ENCODE results near the gene SGK1.
"Not testable (repeated sequence)": the region's sequence is repeated elsewhere in the genome, so short reads cannot be mapped to it uniquely, and the experiment has no call there.

Gene SGK1

DNA sequence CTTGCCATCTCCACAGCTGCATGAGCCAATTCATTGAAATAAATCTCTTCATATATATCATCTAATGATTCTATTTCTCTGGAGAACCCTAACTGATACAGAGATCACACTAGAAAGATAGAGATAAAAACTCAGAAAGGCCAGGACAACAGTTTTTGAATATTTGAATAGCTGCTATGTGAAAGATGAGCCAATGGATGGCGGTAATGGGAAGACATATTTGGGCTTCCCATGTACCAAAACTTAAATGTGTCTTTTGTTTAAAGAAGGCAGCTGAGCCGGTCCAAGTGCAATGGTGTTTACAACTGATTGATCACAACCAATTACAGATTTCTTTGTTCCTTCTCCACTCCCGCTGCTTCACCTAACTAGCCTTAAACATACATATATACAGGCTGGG lies 35.1 kb downstream of the SGK1 start:
- no peak for TF ChIP-seq CTCF (IDR thresholded peaks at IDR 0.05; ENCODE audit: low read depth, low read length)
- no peak for TF ChIP-seq MAX (IDR thresholded peaks at IDR 0.05; ENCODE audit: low read depth, low read length)
- no peak for TF ChIP-seq MYC (IDR thresholded peaks at IDR 0.05; ENCODE audit: low read depth, low read length)
- no peak for TF ChIP-seq POLR2A (IDR thresholded peaks at IDR 0.05; ENCODE audit: extremely low read depth, insufficient read length)
- DNase-seq (ENCODE audit: low read depth), result peak; percentile 34
- no peak overlapping the region for H3K4me3 ChIP-seq (ENCODE audit: low read depth, low read length)

DNA sequence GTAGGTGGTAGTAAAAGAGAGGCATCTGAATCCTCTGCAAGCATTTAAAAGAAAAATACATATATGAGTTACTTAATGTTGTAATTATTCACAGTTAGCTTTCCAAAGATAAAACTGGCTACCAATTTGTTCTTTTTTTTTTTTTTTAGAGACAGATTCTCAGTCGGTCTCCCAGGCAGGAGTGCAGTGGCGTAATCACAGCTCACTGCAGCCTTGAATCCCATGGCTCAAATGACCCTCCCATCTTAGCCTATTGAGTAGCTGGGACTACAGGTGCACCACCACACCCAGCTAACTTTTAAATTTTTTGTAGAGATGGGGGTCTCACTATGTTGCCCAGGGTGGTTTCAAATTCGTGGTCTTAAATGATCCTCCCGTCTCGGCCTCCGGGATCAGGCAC lies 36.5 kb downstream of the SGK1 start:
- DNase-seq (ENCODE audit: low read depth), result no peak

GRCh38 chr6:134278000-134278399 lies 39.9 kb downstream of the SGK1 start:
- TF ChIP-seq MAX (IDR thresholded peaks at IDR 0.05; ENCODE audit: low read depth, low read length) (no peak), MYC (IDR thresholded peaks at IDR 0.05; ENCODE audit: low read depth, low read length) (no peak), POLR2A (IDR thresholded peaks at IDR 0.05; ENCODE audit: extremely low read depth, insufficient read length) (no peak), CTCF (IDR thresholded peaks at IDR 0.05; ENCODE audit: low read depth, low read length) (no peak)
- no peak for DNase-seq (ENCODE audit: low read depth)
- H3K4me3 ChIP-seq (ENCODE audit: low read depth, low read length), result no peak overlapping the region

More for the DNA sequence above, 36.5 kb downstream of the SGK1 start:
- H3K4me3 ChIP-seq (ENCODE audit: low read depth, low read length), result no peak overlapping the region
- TF ChIP-seq CTCF (IDR thresholded peaks at IDR 0.05; ENCODE audit: low read depth, low read length), result no peak
- TF ChIP-seq MAX (IDR thresholded peaks at IDR 0.05; ENCODE audit: low read depth, low read length), result no peak
- no peak for TF ChIP-seq MYC (IDR thresholded peaks at IDR 0.05; ENCODE audit: low read depth, low read length)
- TF ChIP-seq POLR2A (IDR thresholded peaks at IDR 0.05; ENCODE audit: extremely low read depth, insufficient read length), result no peak

DNA sequence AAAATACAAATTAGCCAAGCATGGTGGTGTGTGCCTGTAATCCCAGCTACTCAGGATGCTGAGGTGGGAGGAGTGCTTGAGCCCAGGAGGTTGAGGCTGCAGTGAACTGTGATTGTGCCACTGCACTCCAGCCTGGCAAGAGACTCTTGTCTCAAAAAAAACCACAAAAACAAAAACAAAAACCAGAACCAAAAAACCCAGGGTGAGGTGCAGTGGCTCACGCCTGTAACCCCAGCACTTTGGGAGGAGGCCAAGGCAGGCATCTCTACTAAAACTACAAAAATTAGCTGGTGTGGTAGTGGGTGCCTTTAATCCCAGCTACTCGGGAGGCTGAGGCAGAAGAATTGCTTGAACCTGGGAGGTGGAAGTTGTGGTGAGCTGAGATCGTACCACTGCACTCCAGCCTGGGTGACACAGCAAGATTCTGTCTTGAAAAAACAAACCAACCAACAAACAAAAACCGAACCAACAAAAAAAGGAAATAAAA lies 41.0 kb downstream of the SGK1 start:
- DNase-seq (ENCODE audit: low read depth), result peak; percentile 32
- H3K4me3 ChIP-seq (ENCODE audit: low read depth, low read length), result not testable (repeated sequence)

DNA sequence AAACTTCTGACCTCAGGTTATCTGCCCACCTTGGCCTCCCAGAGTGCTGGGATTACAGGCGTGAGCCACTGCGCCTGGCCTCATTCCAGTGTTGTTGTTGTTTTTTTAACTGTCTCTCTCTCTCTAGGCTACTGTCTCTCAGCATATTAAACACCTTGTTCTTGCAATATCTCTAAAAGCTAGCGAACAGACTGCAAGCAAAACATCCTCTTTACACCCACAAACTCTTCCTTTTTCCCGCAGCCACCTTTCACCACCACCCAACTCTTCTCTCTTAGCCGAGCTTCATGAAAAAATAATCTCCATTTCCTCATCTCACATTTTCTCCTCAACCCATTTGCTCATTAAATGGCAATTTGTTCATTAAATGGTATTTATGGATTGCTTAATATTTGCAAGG lies 45.5 kb downstream of the SGK1 start:
- TF ChIP-seq MYC (IDR thresholded peaks at IDR 0.05; ENCODE audit: low read depth, low read length) (no peak), CTCF (IDR thresholded peaks at IDR 0.05; ENCODE audit: low read depth, low read length) (no peak), MAX (IDR thresholded peaks at IDR 0.05; ENCODE audit: low read depth, low read length) (no peak), POLR2A (IDR thresholded peaks at IDR 0.05; ENCODE audit: extremely low read depth, insufficient read length) (no peak)
- DNase-seq (ENCODE audit: low read depth), result no peak
- no peak overlapping the region for H3K4me3 ChIP-seq (ENCODE audit: low read depth, low read length)

GRCh38 chr6:134267917-134268361 lies 50.0 kb downstream of the SGK1 start:
- no peak for TF ChIP-seq CTCF (IDR thresholded peaks at IDR 0.05; ENCODE audit: low read depth, low read length)
- TF ChIP-seq POLR2A (IDR thresholded peaks at IDR 0.05; ENCODE audit: extremely low read depth, insufficient read length), result no peak
- TF ChIP-seq MYC (IDR thresholded peaks at IDR 0.05; ENCODE audit: low read depth, low read length), result no peak
- no peak for TF ChIP-seq MAX (IDR thresholded peaks at IDR 0.05; ENCODE audit: low read depth, low read length)
- no peak overlapping the region for H3K4me3 ChIP-seq (ENCODE audit: low read depth, low read length)
- DNase-seq (ENCODE audit: low read depth), result peak; percentile 87
